Parathyroid adenoma (tissue), 2 donors: ENCODE results near the gene TMEM179.
A peak's percentile ranks its signal among the peaks of the same experiment; 100 is the strongest.

Source experiments
- H2AFZ ChIP-seq: fragments of 300-600 bp; sonication (generic); one replicate; pipeline ENCODE4 v1.7.0; 2017; ENCODE audit warnings: antibody characterized with exemption, mild to moderate bottlenecking
- H3K27ac ChIP-seq: fragments of 300-600 bp; sonication (generic); one replicate; pipeline ENCODE4 v1.7.0; 2017
- H3K27me3 ChIP-seq: fragments of 300-600 bp; sonication (generic); one replicate; pipeline ENCODE4 v1.7.0; 2017; ENCODE audit warnings: low read length; ENCODE audit not compliant: control insufficient read depth, insufficient read depth
- H3K36me3 ChIP-seq: fragments of 300-600 bp; sonication (generic); one replicate; pipeline ENCODE4 v1.7.0; 2017; ENCODE audit warnings: low read length; ENCODE audit not compliant: control insufficient read depth, insufficient read depth
- H3K4me1 ChIP-seq: fragments of 300-600 bp; sonication (generic); one replicate; pipeline ENCODE4 v1.7.0; 2017; ENCODE audit warnings: control low read depth
- H3K4me2 ChIP-seq: fragments of 300-600 bp; sonication (generic); one replicate; pipeline ENCODE4 v1.7.0; 2017; ENCODE audit warnings: low read length
- H3K4me3 ChIP-seq: fragments of 300-600 bp; sonication (generic); one replicate; pipeline ENCODE4 v1.7.0; 2017; ENCODE audit warnings: low read depth, low read length
- H3K79me2 ChIP-seq: fragments of 300-600 bp; sonication (generic); one replicate; pipeline ENCODE4 v1.7.0; 2017; ENCODE audit warnings: control low read depth
- H3K9ac ChIP-seq: fragments of 300-600 bp; sonication (generic); one replicate; pipeline ENCODE4 v1.7.0; 2017; ENCODE audit warnings: mild to moderate bottlenecking
- H3K9me3 ChIP-seq: fragments of 300-600 bp; sonication (generic); one replicate; pipeline ENCODE4 v1.7.0; 2017; ENCODE audit warnings: low read length; ENCODE audit not compliant: control insufficient read depth
- CTCF ChIP-seq: fragments of 300-600 bp; sonication (generic); IDR thresholded peaks from one replicate; pipeline ENCODE4 v1.7.0; 2017; ENCODE audit warnings: antibody characterized with exemption, mild to moderate bottlenecking
- donor health status: primary hyperparathyroidism.

TMEM179 gene

DNA sequence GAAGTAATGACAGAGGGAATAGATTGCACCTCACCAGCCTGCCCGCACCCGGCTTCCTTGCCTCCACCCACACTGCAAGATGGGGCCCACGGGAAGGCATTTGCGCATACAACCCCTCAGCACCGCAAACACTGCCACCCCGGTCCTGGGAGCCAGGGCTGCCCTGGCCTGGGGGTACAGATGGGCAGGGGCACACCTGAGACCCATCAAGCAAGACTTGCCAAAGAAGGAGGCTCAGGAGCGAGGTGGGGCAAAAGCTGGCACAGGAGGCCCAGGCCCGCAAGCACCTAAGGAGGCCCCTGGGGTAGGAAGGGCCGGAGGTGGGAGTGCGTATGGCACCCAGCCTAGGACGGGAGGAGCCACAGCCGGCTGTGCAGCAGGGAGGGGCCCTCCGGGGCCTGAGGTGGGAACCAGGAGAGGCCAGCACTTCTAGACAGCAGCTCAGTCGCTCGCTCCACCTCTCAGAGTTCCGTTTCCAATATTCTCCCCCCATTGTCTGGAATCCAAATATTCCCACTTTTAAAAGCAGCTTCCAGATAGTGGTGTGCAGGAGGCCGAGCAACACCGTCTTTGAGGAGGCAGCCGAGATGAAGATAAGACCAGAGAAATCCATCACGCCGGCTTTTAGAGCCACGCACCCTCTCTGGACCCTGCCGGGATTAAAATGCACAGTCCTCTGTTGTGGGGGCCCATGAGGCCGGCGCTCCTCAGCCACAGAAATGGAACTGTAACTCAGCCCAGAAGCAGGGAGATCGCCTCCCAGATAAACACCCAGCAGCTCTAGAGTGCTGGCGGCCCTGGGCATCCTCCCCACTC lies 37.2 kb downstream of the TMEM179 start:
- no peaks in the 10 kb centered on the region for H3K4me1 ChIP-seq
- no peaks in the 10 kb centered on the region for H3K79me2 ChIP-seq
- H3K27me3 ChIP-seq = no peaks in the 10 kb centered on the region
- TF ChIP-seq CTCF = no peak
- no peak overlapping the region for H3K4me3 ChIP-seq
- H2AFZ ChIP-seq = no peak overlapping the region
- H3K27ac ChIP-seq = no peak overlapping the region
- no peaks in the 10 kb centered on the region for H3K36me3 ChIP-seq
- no peak overlapping the region for H3K9ac ChIP-seq
- no peak overlapping the region for H3K4me2 ChIP-seq
- no peaks in the 10 kb centered on the region for H3K9me3 ChIP-seq

- no peaks in the 10 kb centered on the region for H3K36me3 ChIP-seq
- no peaks in the 10 kb centered on the region for H3K27me3 ChIP-seq
- no peaks in the 10 kb centered on the region for H3K4me1 ChIP-seq
- no peak overlapping the region for H3K9ac ChIP-seq
- no peak overlapping the region for H3K27ac ChIP-seq
- no peak for TF ChIP-seq CTCF
- H3K9me3 ChIP-seq = no peaks in the 10 kb centered on the region
- H3K4me3 ChIP-seq = no peak overlapping the region
- H2AFZ ChIP-seq = no peak overlapping the region
- no peak overlapping the region for H3K4me2 ChIP-seq
- H3K79me2 ChIP-seq = no peaks in the 10 kb centered on the region
Measured at GRCh38 chr14:104564744-104565679, 39.6 kb downstream of the TMEM179 start.

- no peaks in the 10 kb centered on the region for H3K79me2 ChIP-seq
Measured at GRCh38 chr14:104563742-104564615, 40.6 kb downstream of the TMEM179 start.

More at GRCh38 chr14:104563742-104564615, 40.6 kb downstream of the TMEM179 start:
- Histone ChIP-seq H3K36me3 (no peaks in the 10 kb centered on the region), H3K27ac (no peak overlapping the region), H3K27me3 (no peaks in the 10 kb centered on the region), H2AFZ (peak overlapping the region; percentile 51), H3K4me1 (no peaks in the 10 kb centered on the region), H3K4me2 (no peak overlapping the region), H3K9me3 (no peaks in the 10 kb centered on the region), H3K4me3 (no peak overlapping the region), H3K9ac (no peak overlapping the region)
- TF ChIP-seq CTCF = peak; percentile 88
